ENCODE measurements around the gene TMEM45B. TPM values are rescaled to one million over a fixed set of nuclear protein-coding genes. Genes with fewer than 3 reads are reported as not detected.

Gene TMEM45B
- total RNA-seq, 1 experiment from 2014 or later = not detected

Other genes starting within 250 kb of the TMEM45B start
- gene NFRKB, start 79.7 kb downstream of the TMEM45B start, total RNA-seq (2014; rRNA removed; shearing (Covaris generic)) = 21.2 and 26.0 TPM in 2 replicates
- 6.3 and 9.0 TPM in 2 replicates for gene PRDM10, start 187.0 kb downstream of the TMEM45B start, total RNA-seq (2014; rRNA removed; shearing (Covaris generic))